GM19452 (cell line): Measurements from ENCODE around the gene MRPS15.

Experiments used
- ATAC-seq: cut with Tn5 transposase; IDR thresholded peaks from one replicate; pipeline ENCODE4 v1.9.1; 2021; ENCODE audit not compliant: unreplicated experiment

MRPS15 gene

GRCh38 chr1:36432616-36433015 is 31.6 kb downstream of the MRPS15 start:
- ATAC-seq = no peak

DNA sequence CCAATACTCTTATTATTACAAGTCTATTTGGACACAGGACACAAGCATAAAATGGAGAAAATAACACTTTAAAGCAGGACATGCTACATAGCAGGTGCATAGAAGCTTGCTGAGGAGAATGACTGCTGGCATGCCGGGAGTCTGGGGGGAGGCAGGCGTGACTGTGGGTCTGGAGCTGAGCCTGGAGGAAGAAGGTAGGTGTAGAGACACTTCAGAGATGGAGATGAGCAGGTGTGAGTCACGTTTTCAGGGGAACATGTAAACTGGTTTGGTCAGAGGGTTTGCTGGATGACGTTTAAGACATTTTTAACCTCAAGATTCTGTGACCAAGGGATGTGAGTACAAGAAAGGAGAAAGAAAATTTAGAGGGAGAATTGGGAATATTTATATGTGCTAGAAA is 38.4 kb downstream of the MRPS15 start:
- ATAC-seq = no peak

DNA sequence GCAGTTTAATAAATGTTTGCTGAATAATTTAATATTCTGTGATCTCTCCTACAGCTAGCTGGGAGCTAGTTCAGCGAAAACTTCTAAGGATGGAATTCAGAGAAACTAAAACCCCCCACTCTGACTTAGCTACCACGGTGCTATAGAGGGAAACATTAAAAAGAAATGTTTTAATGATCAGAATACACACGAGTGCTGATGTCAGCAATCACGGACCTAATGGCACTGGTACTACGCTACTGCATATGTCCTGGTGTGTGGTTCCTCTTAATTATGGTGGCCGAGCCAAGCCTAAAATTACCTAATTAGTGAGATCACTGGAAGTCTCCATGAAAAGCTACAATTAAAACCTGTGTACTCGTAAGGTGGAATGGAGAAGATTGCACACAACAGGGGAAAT is 42.5 kb downstream of the MRPS15 start:
- no peak for ATAC-seq

DNA sequence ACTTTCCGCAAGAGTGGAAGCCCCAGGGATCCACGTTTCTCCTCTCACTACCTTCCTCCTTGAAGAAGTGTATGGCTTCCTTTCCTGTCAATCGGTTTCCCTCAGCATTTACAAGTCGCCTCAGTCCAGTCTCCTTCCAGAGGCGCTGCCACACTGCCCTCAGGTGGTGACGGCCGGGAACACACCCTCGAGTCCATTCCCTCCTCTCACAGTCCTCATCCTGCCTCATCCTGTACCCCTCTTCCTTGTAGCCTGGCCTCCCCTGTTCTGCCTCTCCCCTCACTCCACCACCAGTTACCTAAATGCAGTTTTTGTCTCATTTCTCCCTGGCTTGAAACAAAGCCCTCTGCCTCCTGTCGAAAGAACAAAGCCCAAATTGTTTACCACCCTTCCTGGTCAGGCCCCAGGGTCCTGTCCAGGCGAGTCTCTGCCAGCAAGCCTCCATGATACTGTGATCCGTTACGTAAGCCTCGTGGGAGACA is 43.3 kb downstream of the MRPS15 start:
- peak; percentile 74 for ATAC-seq

GRCh38 chr1:36420409-36420808 is 43.8 kb downstream of the MRPS15 start:
- no peak for ATAC-seq

DNA sequence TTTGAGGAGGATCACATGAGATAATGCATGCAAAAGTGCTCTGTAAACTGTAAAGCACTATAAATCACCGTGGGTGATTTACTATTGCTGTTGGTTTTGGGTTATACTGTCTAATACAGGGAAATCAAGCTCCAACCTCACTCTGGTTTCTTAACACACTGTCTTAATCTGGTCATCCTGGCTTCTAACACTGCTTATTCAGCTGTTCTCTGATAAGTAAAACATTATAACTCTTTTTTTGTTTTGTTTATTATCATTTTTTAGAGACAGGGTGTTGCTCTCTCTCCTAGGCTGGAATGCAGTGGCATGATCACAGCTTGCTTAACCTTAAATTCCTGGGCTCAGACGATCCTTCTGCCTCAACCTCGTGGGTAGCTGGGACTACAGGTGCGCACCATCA is 44.6 kb downstream of the MRPS15 start:
- no peak for ATAC-seq

- no peak for ATAC-seq
These were observed 45.0 kb downstream of the MRPS15 start for GRCh38 chr1:36419140-36419539.

- ATAC-seq = no peak
These were observed 46.3 kb downstream of the MRPS15 start for GRCh38 chr1:36417931-36418330.

- no peak for ATAC-seq
These were observed 48.4 kb downstream of the MRPS15 start for GRCh38 chr1:36415661-36416326.

- no peak for ATAC-seq
These were observed 49.8 kb downstream of the MRPS15 start for GRCh38 chr1:36414384-36414783.

DNA sequence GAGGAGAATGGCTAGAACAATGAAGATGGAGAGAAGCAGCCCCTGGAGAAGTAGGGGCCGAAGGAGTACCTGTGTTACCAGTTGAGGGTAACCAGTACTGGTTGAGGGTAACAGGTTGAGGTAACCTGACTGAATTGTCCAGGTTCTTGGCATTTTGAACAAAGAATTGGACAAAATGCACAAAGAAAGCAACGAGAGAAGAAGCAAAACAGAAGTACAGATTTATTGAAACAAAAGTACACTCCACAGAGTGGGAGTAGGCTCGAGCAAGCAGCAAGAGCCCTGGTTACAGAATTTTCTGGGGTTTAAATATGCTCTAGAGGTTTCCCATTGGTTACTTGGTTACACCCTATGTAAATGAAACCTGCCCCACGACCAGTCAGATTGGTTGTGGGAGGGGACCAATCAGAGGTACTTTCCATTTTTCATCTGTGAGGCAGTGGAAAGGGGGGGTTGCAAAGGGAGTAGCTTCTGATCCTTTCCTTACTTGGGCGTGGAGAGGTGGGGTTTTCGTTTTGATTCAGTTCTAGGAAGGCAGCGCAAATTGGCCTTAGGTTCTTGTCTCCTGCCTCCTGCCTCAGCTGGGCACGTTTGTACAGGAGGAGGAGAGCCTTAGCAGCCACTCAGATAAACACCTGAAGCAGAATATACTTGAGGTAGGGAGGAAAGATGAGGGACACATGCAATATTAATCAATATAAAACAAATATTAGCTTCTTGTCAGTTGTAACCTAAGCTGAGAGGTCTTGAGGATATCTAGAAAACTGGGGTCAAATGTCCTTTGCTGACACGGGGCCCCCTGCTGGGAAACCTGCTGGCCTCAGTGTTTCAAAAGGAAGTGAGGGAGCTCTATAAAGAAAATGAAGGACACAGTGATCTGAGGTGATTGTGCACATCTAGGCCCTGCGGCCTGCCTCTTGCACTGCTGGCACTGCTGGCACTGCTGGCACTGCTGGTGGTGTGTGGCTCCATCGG is 52.2 kb downstream of the MRPS15 start:
- ATAC-seq = no peak

DNA sequence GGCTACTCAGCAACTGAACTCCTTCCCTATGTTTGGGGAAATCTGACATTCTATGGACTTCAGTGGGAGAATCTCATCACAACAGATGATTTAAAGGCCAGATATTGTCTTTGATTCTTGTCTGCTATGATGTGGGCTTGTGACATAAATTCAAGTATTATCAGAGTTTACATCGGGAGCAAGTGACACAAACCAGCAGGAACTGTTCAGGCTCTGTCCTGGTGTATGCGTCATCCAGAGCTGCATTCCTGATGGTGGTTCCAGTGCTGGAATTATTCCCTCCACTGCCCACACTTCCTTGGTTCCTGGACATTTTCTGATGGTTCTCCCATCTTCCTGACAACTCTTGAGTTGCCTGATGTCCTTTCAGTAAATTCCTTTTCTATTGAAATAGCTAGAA is 55.7 kb downstream of the MRPS15 start:
- ATAC-seq = no peak

DNA sequence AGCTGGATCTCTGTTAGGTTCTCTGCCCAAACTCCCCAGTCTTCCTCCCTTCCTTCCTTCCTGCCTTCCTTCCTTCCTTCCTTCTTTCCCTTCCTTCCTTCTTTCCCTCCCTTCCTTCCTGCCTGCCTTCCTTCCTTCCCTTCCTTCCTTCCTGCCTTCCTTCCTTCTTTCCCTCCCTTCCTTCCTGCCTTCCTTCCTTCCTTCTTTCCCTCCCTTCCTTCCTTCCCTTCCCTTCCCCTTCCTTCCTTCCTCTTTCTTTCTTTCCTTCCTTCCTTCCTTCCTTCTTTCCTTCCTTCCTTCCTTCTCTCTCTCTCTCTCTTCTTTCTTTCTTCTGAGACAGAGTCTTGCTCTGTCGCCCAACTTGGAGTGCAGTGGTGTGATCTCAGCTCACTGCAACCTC is 57.7 kb downstream of the MRPS15 start:
- ATAC-seq = no peak
